ENCODE measurements around the gene CCDC57.
A peak's percentile ranks its signal among the peaks of the same experiment; 100 is the strongest.

Gene CCDC57

GRCh38 chr17:82060001-82060380, 152.7 kb downstream of the CCDC57 start:
- FAIRE-seq (no peak), DNase-seq (ENCODE audit: extremely low spot score, insufficient read length, low read depth) (no peak)

GRCh38 chr17:82059272-82060000, 153.2 kb downstream of the CCDC57 start:
- no peak for FAIRE-seq
- no peak for DNase-seq (ENCODE audit: extremely low spot score, insufficient read length, low read depth)

- DNase-seq (ENCODE audit: extremely low spot score, insufficient read length, low read depth) (no peak), FAIRE-seq (no peak)
Measured at GRCh38 chr17:82058855-82059249, 153.8 kb downstream of the CCDC57 start.

GRCh38 chr17:82058230-82058854, 154.3 kb downstream of the CCDC57 start:
- no peak for DNase-seq (ENCODE audit: extremely low spot score, insufficient read length, low read depth)
- no peak for FAIRE-seq

GRCh38 chr17:82056729-82057621, 155.7 kb downstream of the CCDC57 start:
- no peak for FAIRE-seq
- no peak for DNase-seq (ENCODE audit: extremely low spot score, insufficient read length, low read depth)

GRCh38 chr17:82055965-82056728, 156.5 kb downstream of the CCDC57 start:
- no peak for FAIRE-seq

GRCh38 chr17:82055023-82055964, 157.3 kb downstream of the CCDC57 start:
- no peak for DNase-seq (ENCODE audit: extremely low spot score, insufficient read length, low read depth)
- FAIRE-seq = no peak

More at GRCh38 chr17:82055965-82056728, 156.5 kb downstream of the CCDC57 start:
- DNase-seq (ENCODE audit: extremely low spot score, insufficient read length, low read depth) = no peak

GRCh38 chr17:82054351-82055022, 158.2 kb downstream of the CCDC57 start:
- DNase-seq (ENCODE audit: extremely low spot score, insufficient read length, low read depth) (no peak), FAIRE-seq (no peak)

- no peak for FAIRE-seq
- DNase-seq (ENCODE audit: extremely low spot score, insufficient read length, low read depth) = no peak
Measured at GRCh38 chr17:82053556-82054263, 158.9 kb downstream of the CCDC57 start.

GRCh38 chr17:82053130-82053529, 159.5 kb downstream of the CCDC57 start:
- DNase-seq (ENCODE audit: extremely low spot score, insufficient read length, low read depth) (no peak), FAIRE-seq (no peak)

- no peak for DNase-seq (ENCODE audit: extremely low spot score, insufficient read length, low read depth)
- no peak for FAIRE-seq
Measured at GRCh38 chr17:82052638-82053059, 160.0 kb downstream of the CCDC57 start.

GRCh38 chr17:82051776-82052637, 160.6 kb downstream of the CCDC57 start, which contains the start of the genes GPS1 and RFNG:
Gene GPS1 (plus strand): TSS chr17:82051898. CDS start chr17:82051932, 34 bp downstream.
Gene RFNG (minus strand): TSS chr17:82051811. CDS start chr17:82051766, 45 bp downstream.
- FAIRE-seq (peak; percentile 59), DNase-seq (ENCODE audit: extremely low spot score, insufficient read length, low read depth) (peak; percentile 87)
